ENCODE data around the gene DNAL1.

- TF ChIP-seq POLR2A (IDR thresholded peaks at IDR 0.05; ENCODE audit: low read length) = no peak
- TF ChIP-seq GATA1 (IDR thresholded peaks at IDR 0.05; ENCODE audit: low read depth, low read length) = no peak
Observed at GRCh38 chr14:73709904-73710469, 65.2 kb downstream of the DNAL1 start.
